Measurements from ENCODE around the gene CDC42EP5.
"Not testable (repeated sequence)": the region's sequence is repeated elsewhere in the genome, so short reads cannot be mapped to it uniquely, and the experiment has no call there.

Gene CDC42EP5

GRCh38 chr19:54489341-54489740, 16.2 kb upstream of the CDC42EP5 start:
- DNase-seq: no peak

- DNase-seq: no peak
These were observed 12.8 kb upstream of the CDC42EP5 start for GRCh38 chr19:54485851-54486250.

GRCh38 chr19:54484451-54484850, 11.4 kb upstream of the CDC42EP5 start:
- no peak for DNase-seq

- no peak for DNase-seq
These were observed 9.8 kb upstream of the CDC42EP5 start for GRCh38 chr19:54482889-54483288.

GRCh38 chr19:54481326-54481930, 8.3 kb upstream of the CDC42EP5 start:
- DNase-seq: peak; percentile 30

GRCh38 chr19:54480051-54480450, 7.0 kb upstream of the CDC42EP5 start:
- no peak for DNase-seq

- DNase-seq: peak; percentile 16
These were observed 5.7 kb upstream of the CDC42EP5 start for GRCh38 chr19:54478677-54479266.

GRCh38 chr19:54477650-54478049, 4.6 kb upstream of the CDC42EP5 start:
- DNase-seq: no peak

GRCh38 chr19:54475706-54476105, 2.6 kb upstream of the CDC42EP5 start:
- DNase-seq: no peak

- no peak for DNase-seq
These were observed 836 bp upstream of the CDC42EP5 start for GRCh38 chr19:54473892-54474372.

- DNase-seq: no peak
These were observed 1.9 kb downstream of the CDC42EP5 start for GRCh38 chr19:54470991-54471782.

- DNase-seq: no peak
These were observed 2.7 kb downstream of the CDC42EP5 start for GRCh38 chr19:54470276-54470887.

GRCh38 chr19:54469496-54469934, 3.6 kb downstream of the CDC42EP5 start:
- no peak for DNase-seq

GRCh38 chr19:54466110-54466480, 7.0 kb downstream of the CDC42EP5 start:
- DNase-seq: not testable (repeated sequence)

- no peak for DNase-seq
These were observed 7.5 kb downstream of the CDC42EP5 start for GRCh38 chr19:54465426-54466109.

GRCh38 chr19:54464630-54465425, 8.3 kb downstream of the CDC42EP5 start:
- peak; percentile 42 for DNase-seq

- peak; percentile 81 for DNase-seq
These were observed 9.0 kb downstream of the CDC42EP5 start for GRCh38 chr19:54464044-54464629.

- peak; percentile 36 for DNase-seq
These were observed 9.5 kb downstream of the CDC42EP5 start, which contains the start of gene LENG9 for GRCh38 chr19:54463531-54464043. TSS of gene LENG9 (minus strand) at chr19:54463778. CDS start at chr19:54463526, 252 bp downstream.

GRCh38 chr19:54462655-54463530, 10.2 kb downstream of the CDC42EP5 start:
- no peak for DNase-seq

GRCh38 chr19:54462047-54462654, 10.9 kb downstream of the CDC42EP5 start:
- DNase-seq: no peak
